GM18858 (cell line): ENCODE data around the gene DOCK4.

Source experiments
- ATAC-seq: cut with Tn5 transposase; IDR thresholded peaks from one replicate; pipeline ENCODE4 v1.9.1; 2021; ENCODE audit not compliant: unreplicated experiment

DOCK4 gene

GRCh38 chr7:111705807-111706206, 500.4 kb downstream of the DOCK4 start:
- no peak for ATAC-seq

GRCh38 chr7:111697771-111698170, 508.4 kb downstream of the DOCK4 start:
- no peak for ATAC-seq

- no peak for ATAC-seq
Measured at GRCh38 chr7:111694376-111694775, 511.8 kb downstream of the DOCK4 start.

- ATAC-seq, result no peak
Measured at GRCh38 chr7:111690364-111691111, 515.7 kb downstream of the DOCK4 start.

GRCh38 chr7:111685349-111685748, 520.9 kb downstream of the DOCK4 start:
- no peak for ATAC-seq

- ATAC-seq, result no peak
Measured at GRCh38 chr7:111682588-111683340, 523.4 kb downstream of the DOCK4 start.

- ATAC-seq, result no peak
Measured at GRCh38 chr7:111681242-111681641, 525.0 kb downstream of the DOCK4 start.

GRCh38 chr7:111678986-111679385, 527.2 kb downstream of the DOCK4 start:
- no peak for ATAC-seq

- no peak for ATAC-seq
Measured at GRCh38 chr7:111678281-111678680, 527.9 kb downstream of the DOCK4 start.

GRCh38 chr7:111677848-111678247, 528.4 kb downstream of the DOCK4 start:
- no peak for ATAC-seq

- no peak for ATAC-seq
Measured at GRCh38 chr7:111676811-111677210, 529.4 kb downstream of the DOCK4 start.
